ENCODE measurements around the gene NRARP. TPM values are rescaled to one million over a fixed set of nuclear protein-coding genes. Genes with fewer than 3 reads are reported as not detected.

Gene NRARP
- total RNA-seq, 2 donors from 2014 or later, result 5.6 to 13.3 TPM

DNA sequence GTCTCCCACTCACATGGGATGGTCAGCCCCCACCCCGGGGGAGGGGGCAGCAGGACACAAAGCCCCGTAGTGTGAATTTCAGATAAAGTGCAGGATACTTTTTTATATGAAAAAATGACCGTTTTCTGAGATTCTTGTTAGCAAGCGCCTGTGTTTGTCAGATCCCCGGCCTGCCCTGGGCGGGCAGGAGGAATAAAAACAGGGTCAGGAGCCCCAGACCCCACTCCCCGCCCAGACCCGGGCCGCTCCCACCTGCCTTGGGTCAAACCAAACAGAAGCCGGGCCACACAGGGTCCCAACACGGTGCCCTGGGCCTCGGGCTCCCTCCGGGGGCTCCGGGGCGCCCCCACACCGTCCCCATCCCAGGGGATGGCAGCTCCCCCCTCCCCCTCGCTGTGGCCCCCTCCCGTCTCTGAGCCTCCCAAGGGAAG is 13.5 kb upstream of the NRARP start:
- no peaks in the 10 kb centered on the region for H3K27me3 ChIP-seq
- H3K4me3 ChIP-seq, result peak overlapping the region in 1 of 2 donors; percentile 40
- H3K36me3 ChIP-seq, result no peaks in the 10 kb centered on the region
- no peaks in the 10 kb centered on the region for H3K9me3 ChIP-seq
- DNase-seq (ENCODE audit: low spot score), result no peak
- H3K27ac ChIP-seq, result peak overlapping the region; percentile 24 to 66
- TF ChIP-seq, protein P1, sequence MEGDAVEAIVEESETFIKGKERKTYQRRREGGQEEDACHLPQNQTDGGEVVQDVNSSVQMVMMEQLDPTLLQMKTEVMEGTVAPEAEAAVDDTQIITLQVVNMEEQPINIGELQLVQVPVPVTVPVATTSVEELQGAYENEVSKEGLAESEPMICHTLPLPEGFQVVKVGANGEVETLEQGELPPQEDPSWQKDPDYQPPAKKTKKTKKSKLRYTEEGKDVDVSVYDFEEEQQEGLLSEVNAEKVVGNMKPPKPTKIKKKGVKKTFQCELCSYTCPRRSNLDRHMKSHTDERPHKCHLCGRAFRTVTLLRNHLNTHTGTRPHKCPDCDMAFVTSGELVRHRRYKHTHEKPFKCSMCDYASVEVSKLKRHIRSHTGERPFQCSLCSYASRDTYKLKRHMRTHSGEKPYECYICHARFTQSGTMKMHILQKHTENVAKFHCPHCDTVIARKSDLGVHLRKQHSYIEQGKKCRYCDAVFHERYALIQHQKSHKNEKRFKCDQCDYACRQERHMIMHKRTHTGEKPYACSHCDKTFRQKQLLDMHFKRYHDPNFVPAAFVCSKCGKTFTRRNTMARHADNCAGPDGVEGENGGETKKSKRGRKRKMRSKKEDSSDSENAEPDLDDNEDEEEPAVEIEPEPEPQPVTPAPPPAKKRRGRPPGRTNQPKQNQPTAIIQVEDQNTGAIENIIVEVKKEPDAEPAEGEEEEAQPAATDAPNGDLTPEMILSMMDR (IDR thresholded peaks at IDR 0.05), result no peak
- H3K4me1 ChIP-seq, result peaks cover 0 to 59% of the 10 kb centered on the region in 2 donors

DNA sequence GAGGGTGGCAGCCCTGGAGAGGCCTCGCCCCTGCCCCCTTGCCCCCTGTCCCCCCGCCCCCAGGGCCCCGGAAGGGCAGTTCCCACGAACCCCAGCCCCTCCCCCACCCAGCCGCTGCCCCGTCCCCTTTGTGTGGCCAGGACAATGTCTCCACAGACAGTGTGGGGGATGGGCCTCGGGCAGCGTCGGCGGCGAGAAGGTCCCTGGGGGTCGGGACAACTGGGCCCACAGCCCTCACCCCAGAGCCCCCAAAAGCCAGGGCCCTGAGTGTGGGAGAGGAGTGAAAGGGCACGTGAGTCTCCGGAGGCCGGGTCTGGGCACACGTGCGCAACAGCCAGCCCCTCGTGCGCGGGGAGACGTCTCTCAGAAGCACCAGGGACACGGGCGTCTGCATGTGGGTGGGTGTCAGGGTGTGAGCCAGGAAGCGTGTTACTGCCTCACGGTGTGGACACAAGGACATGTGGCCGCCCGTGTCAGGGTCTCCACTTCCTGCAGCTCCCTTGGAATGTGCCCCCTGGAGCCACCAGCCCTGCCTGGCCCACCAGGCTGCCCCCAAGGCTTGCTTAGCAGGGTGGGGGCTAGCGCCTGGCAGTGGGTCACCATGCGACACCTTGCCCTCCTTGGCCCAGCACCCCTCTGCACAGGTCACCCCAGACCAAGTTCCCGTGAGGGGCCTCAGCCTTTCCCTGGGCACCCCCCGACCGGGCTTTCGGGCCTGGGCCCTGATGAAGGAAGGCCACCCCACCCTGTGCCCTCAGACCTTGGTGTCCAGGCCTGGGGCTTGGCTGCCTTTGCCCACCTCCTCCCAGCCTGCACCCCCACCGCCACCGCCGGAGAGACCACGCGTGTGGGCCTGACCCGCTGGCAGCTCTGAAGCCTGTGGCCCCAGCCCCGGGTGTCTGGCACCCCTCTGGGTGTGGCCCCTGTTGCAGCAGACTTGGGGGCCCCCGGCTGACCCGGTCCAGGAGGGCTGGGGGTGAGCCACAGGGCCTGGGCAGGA is 12.8 kb upstream of the NRARP start:
- TF ChIP-seq, protein P1 (IDR thresholded peaks at IDR 0.05), result no peak
- no peak for DNase-seq (ENCODE audit: low spot score)
- H3K27me3 ChIP-seq, result no peaks in the 10 kb centered on the region

DNA sequence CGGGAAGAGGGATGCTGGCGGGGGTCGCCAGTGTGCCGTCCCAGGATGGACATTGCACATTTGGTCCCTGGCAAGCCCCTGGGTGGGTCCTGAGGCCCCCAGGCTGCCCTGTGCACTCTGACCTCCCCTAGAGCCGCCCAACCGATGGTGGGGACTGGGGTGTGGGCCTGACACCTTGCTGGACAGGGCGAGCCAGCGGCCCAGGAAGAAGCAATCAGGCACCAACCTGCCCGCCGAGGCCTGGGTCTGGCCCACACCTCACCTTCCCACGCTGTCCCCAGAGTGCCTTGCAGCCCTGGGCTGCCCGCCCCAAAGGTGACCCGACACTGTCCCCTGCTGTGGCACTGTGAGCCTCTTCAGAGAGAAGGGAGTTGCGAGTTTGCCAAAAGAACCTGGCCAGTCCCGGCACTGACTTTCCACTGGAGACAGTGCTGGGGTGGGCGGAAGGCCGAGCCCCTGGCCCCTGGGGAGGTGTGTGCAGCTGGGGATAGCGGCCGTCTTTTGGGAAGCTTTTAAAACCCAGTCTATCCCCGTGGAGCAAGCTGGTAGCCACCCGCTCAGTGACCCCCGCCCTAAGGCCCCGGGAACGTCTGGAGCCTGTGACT is 12.0 kb upstream of the NRARP start:
- Histone ChIP-seq H3K36me3 (no peaks in the 10 kb centered on the region), H3K27ac (peak overlapping the region in 1 of 2 donors; percentile 66), H3K9me3 (no peaks in the 10 kb centered on the region), H3K4me3 (no peak overlapping the region), H3K27me3 (no peaks in the 10 kb centered on the region), H3K4me1 (peaks cover 0 to 43% of the 10 kb centered on the region in 2 donors)
- DNase-seq (ENCODE audit: low spot score), result no peak
- TF ChIP-seq, protein P1 (IDR thresholded peaks at IDR 0.05), result peak in 1 of 2 donors; percentile 54

More for the DNA sequence above, 12.8 kb upstream of the NRARP start:
- Histone ChIP-seq H3K4me3 (no peak overlapping the region), H3K4me1 (peaks cover 0 to 51% of the 10 kb centered on the region in 2 donors), H3K9me3 (no peaks in the 10 kb centered on the region), H3K27ac (peak overlapping the region; percentile 24 to 66), H3K36me3 (no peaks in the 10 kb centered on the region)

DNA sequence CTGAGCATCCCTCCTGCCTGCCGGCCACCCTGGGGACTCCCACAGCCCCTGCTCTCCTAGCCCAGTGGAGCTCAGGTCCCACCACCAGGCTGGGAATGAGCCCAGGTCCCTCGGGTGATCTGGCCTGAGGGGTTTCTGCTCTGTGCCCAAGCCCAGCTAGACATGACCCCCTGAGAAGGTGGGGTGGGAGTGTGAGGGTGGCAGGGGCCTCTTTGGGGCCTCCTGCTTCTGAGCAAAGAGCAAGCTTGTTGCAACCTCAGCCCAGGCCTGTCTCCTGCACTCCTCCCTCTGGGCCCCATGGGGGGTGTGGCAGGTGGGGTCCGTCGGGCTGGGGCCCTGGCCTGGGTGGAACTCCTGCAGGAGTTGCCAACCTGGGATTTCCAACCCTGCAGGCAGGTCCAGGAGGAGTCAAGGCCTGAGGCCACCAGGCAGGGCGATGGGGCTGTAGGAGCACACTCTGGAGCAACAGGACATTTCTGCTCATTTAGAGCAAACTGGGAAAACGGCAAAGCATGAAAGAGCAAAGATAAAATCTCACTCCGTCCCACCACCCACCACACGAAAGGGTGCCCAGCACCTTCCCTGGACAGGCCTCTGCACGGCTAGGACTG is 11.4 kb upstream of the NRARP start:
- DNase-seq (ENCODE audit: low spot score), result no peak
- peaks cover 0 to 37% of the 10 kb centered on the region in 2 donors for H3K4me1 ChIP-seq
- H3K27ac ChIP-seq, result peak overlapping the region in 1 of 2 donors; percentile 66
- no peak overlapping the region for H3K4me3 ChIP-seq
- no peaks in the 10 kb centered on the region for H3K9me3 ChIP-seq
- TF ChIP-seq, protein P1 (IDR thresholded peaks at IDR 0.05), result no peak
- no peaks in the 10 kb centered on the region for H3K27me3 ChIP-seq
- no peaks in the 10 kb centered on the region for H3K36me3 ChIP-seq

DNA sequence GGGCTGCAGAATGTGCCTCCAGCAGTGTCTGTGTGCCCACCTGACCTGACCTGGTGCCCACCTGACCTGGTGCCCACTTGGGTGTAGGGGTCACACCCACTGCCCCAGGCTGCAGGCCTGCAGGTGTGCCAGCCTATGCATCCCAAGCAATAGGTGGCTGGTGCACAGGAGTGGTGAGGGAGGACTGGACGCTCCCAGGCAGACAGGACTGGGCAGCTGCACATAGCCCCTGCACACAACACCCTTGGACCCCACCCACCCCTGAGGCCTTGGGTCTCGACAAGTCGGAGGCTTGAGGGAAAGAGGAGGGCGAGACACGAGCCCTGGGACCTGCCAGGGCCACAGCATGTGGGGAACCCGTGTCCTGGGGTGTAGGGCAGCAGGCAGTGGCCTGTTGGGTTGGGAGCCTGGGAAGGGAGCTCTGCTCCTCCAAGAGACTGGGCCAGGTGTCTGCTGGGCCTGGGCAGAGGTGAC is 10.8 kb upstream of the NRARP start:
- DNase-seq (ENCODE audit: low spot score), result no peak
- Histone ChIP-seq H3K27me3 (no peaks in the 10 kb centered on the region), H3K36me3 (no peaks in the 10 kb centered on the region), H3K4me1 (peaks cover 0 to 37% of the 10 kb centered on the region in 2 donors), H3K9me3 (no peaks in the 10 kb centered on the region), H3K27ac (no peak overlapping the region), H3K4me3 (no peak overlapping the region)
- TF ChIP-seq, protein P1 (IDR thresholded peaks at IDR 0.05), result no peak
